GM23338 (cell line): ENCODE data around the gene FCHO2. TPM values are rescaled to one million over a fixed set of nuclear protein-coding genes. Genes with fewer than 3 reads are reported as not detected.

Experiments used
- ATAC-seq: fragments of 200-7000 bp; cut with Tn5 transposase; 3 replicates; pipeline ENCODE4 v1.9.1; 2020
- DNase-seq: peaks from one replicate; pipeline ENCODE4 v3.0.0-alpha.2; 2015; ENCODE audit warnings: low spot score
- H2AFZ ChIP-seq: fragments of 200-600 bp; sonication (generic); 2 replicates; pipeline ENCODE4 v1.8.0; 2016; ENCODE audit warnings: antibody characterized with exemption, mild to moderate bottlenecking, moderate library complexity
- H3F3A ChIP-seq: fragments of 200-600 bp; sonication (generic); replicated peaks from 2 replicates; pipeline ENCODE4 v1.8.0; 2017; ENCODE audit warnings: antibody characterized with exemption, mixed run types, low read depth
- H3K27ac ChIP-seq: fragments of 200-600 bp; sonication (generic); 2 replicates; pipeline ENCODE4 v1.6.1; 2016; ENCODE audit warnings: low read depth
- H3K27me3 ChIP-seq: fragments of 200-600 bp; sonication (generic); 2 replicates; pipeline ENCODE4 v1.8.0; 2016; ENCODE audit warnings: mild to moderate bottlenecking, mixed run types, moderate library complexity; ENCODE audit not compliant: insufficient read depth
- H3K36me3 ChIP-seq: fragments of 200-600 bp; sonication (generic); 2 replicates; pipeline ENCODE4 v1.8.0; 2016; ENCODE audit warnings: mild to moderate bottlenecking; ENCODE audit not compliant: insufficient read depth
- H3K4me1 ChIP-seq: fragments of 200-600 bp; sonication (generic); 2 replicates; pipeline ENCODE4 v1.8.0; 2016; ENCODE audit warnings: mild to moderate bottlenecking, moderate library complexity; ENCODE audit not compliant: insufficient read depth
- H3K4me2 ChIP-seq: fragments of 200-600 bp; sonication (generic); 2 replicates; pipeline ENCODE4 v1.7.1; 2017; ENCODE audit warnings: mixed run types
- H3K4me3 ChIP-seq: fragments of 200-600 bp; sonication (generic); 2 replicates; pipeline ENCODE4 v1.6.1; 2016; ENCODE audit warnings: mixed run types
- H3K79me2 ChIP-seq: fragments of 200-600 bp; sonication (generic); replicated peaks from 2 replicates; pipeline ENCODE4 v1.8.0; 2017; ENCODE audit warnings: mild to moderate bottlenecking; ENCODE audit not compliant: insufficient read depth
- H3K9me2 ChIP-seq: fragments of 200-600 bp; sonication (generic); 2 replicates; pipeline ENCODE4 v1.8.0; 2017; ENCODE audit not compliant: insufficient read depth
- H4K20me1 ChIP-seq: fragments of 200-600 bp; sonication (generic); replicated peaks from 2 replicates; pipeline ENCODE4 v1.8.0; 2017; ENCODE audit warnings: mild to moderate bottlenecking; ENCODE audit not compliant: insufficient read depth
- H3K27ac Mint-ChIP-seq: 2 replicates; pipeline ENCODE4 v1.8.0; 2020; ENCODE audit warnings: inconsistent platforms, mild to moderate bottlenecking, moderate library complexity, mixed read lengths
- H3K27me3 Mint-ChIP-seq: 3 replicates; pipeline ENCODE4 v1.8.0; 2022; ENCODE audit warnings: low read depth, mild to moderate bottlenecking, moderate library complexity, mixed read lengths, inconsistent platforms; ENCODE audit not compliant: insufficient read depth, poor library complexity
- H3K36me3 Mint-ChIP-seq: 3 replicates; pipeline ENCODE4 v1.8.0; 2021; ENCODE audit warnings: low read depth, mild to moderate bottlenecking, inconsistent platforms, moderate library complexity, mixed read lengths
- H3K4me1 Mint-ChIP-seq: 3 replicates; pipeline ENCODE4 v1.8.0; 2020; ENCODE audit warnings: mild to moderate bottlenecking, inconsistent platforms, mixed read lengths
- H3K4me3 Mint-ChIP-seq: 3 replicates; pipeline ENCODE4 v1.8.0; 2021; ENCODE audit warnings: moderate library complexity, mild to moderate bottlenecking, inconsistent platforms, mixed read lengths
- H3K9me3 Mint-ChIP-seq: 3 replicates; pipeline ENCODE4 v1.8.0; 2020; ENCODE audit warnings: moderate library complexity, mild to moderate bottlenecking, inconsistent platforms, mixed read lengths
- CREB1 ChIP-seq: fragments of 250-450 bp; sonication (Bioruptor Pico); IDR thresholded peaks from 2 replicates; pipeline ENCODE4 v1.5.0; 2020; ENCODE audit warnings: low read depth, mild to moderate bottlenecking, moderate library complexity
- EZH2phosphoT487 ChIP-seq: fragments of 200-600 bp; sonication (generic); IDR thresholded peaks from one replicate; pipeline ENCODE4 v1.8.1; 2018; ENCODE audit warnings: antibody characterized with exemption; ENCODE audit not compliant: unreplicated experiment
- NANOG ChIP-seq: IDR thresholded peaks from 2 replicates; pipeline ENCODE4 v1.6.1; 2016; ENCODE audit warnings: antibody characterized with exemption, borderline replicate concordance
- ZNF114 ChIP-seq: fragments of 250-450 bp; sonication (Bioruptor Pico); IDR thresholded peaks from 2 replicates; pipeline ENCODE4 v1.5.0; 2020; ENCODE audit warnings: mild to moderate bottlenecking, moderate library complexity
- polyA plus RNA-seq: library from polyadenylated mRNA; unstranded; fragments of >200 nt; fragmentation: Nextera tagmentation; extraction: Ambion mirVana; gene quantifications from 2 replicates; pipeline ENCODE4 v1.2.1, GENCODE V29; 2016
- total RNA-seq: library from RNA; depleted of rRNA; stranded (reverse); fragments of >200 nt; shearing (Covaris generic); gene quantifications from 2 replicates; pipeline ENCODE4 v1.2.3, GENCODE V29; 2014
- TF ChIP-seq, protein P1 (sequence below), 2 experiments: fragments of 200-600 bp in 1 of 2; sonication (generic) in 1 of 2; conservative IDR thresholded peaks; 2 replicates each; pipeline versions ENCODE4 v1.5.1 to v1.6.1; 2016 to 2017; ENCODE audit warnings: antibody characterized with exemption in 2 of 2, low read depth in 2 of 2, mild to moderate bottlenecking in 2 of 2, moderate library complexity in 1 of 2
- TF ChIP-seq, protein P2 (sequence below): fragments of 250-450 bp; sonication (Bioruptor Pico); IDR thresholded peaks from 2 replicates; pipeline ENCODE4 v1.5.0; 2020; ENCODE audit warnings: mild to moderate bottlenecking, moderate library complexity
- TF ChIP-seq, protein P3 (sequence below): IDR thresholded peaks from 2 replicates; pipeline ENCODE4 v1.6.1; 2016; ENCODE audit warnings: antibody characterized with exemption

Gene FCHO2
- total and polyA plus RNA-seq, 2 experiments from 2014 or later, result 8.4 to 10.1 TPM

DNA sequence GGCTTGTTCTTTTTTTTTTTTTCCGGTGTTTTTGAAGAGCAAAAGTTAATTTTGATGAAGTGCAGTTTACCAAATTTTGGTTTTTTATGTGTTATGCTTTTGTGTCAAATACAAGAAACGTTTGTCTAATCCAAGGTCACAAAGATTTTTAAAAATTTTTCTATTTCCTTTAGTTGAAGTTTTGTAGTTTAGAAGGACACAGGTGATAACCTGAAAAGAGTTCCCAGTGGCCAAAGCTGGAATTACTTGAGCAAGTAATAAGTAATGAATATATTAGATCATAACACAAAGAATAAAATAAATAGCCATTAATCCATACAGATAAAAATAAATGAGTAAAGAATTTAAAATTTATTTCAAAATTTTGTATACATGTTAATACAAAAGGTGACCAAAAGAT, 71.5 kb downstream of the FCHO2 start:
- H3K36me3 Mint-ChIP-seq, result peaks cover 3% of the 10 kb centered on the region; the same call in 1 of the 3 replicates
- H2AFZ ChIP-seq, result no peak overlapping the region
- H3K4me1 ChIP-seq, result peaks cover 18% of the 10 kb centered on the region
- H3K79me2 ChIP-seq, result no peaks in the 10 kb centered on the region
- ATAC-seq, result no peak
- no peaks in the 10 kb centered on the region for H3K9me2 ChIP-seq
- H3K36me3 ChIP-seq, result no peaks in the 10 kb centered on the region
- H3K4me3 ChIP-seq, result no peak overlapping the region
- TF ChIP-seq, protein P1, sequence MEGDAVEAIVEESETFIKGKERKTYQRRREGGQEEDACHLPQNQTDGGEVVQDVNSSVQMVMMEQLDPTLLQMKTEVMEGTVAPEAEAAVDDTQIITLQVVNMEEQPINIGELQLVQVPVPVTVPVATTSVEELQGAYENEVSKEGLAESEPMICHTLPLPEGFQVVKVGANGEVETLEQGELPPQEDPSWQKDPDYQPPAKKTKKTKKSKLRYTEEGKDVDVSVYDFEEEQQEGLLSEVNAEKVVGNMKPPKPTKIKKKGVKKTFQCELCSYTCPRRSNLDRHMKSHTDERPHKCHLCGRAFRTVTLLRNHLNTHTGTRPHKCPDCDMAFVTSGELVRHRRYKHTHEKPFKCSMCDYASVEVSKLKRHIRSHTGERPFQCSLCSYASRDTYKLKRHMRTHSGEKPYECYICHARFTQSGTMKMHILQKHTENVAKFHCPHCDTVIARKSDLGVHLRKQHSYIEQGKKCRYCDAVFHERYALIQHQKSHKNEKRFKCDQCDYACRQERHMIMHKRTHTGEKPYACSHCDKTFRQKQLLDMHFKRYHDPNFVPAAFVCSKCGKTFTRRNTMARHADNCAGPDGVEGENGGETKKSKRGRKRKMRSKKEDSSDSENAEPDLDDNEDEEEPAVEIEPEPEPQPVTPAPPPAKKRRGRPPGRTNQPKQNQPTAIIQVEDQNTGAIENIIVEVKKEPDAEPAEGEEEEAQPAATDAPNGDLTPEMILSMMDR (conservative IDR thresholded peaks at IDR 0.05; ENCODE audit: low read depth in 2 of 2), result 0 out of 4 replicates have a peak, but pooled peaks of 1 of the 2 experiments have one; percentile 48
- no peak for TF ChIP-seq NANOG
- H3K27ac Mint-ChIP-seq, result no peak overlapping the region
- no peaks in the 10 kb centered on the region for H3F3A ChIP-seq
- no peaks in the 10 kb centered on the region for H3K9me3 Mint-ChIP-seq
- H3K4me1 Mint-ChIP-seq, result peaks cover 20% of the 10 kb centered on the region
- peaks cover 4% of the 10 kb centered on the region for H3K27me3 Mint-ChIP-seq
- no peaks in the 10 kb centered on the region for H4K20me1 ChIP-seq
- peak; percentile 26 for DNase-seq
- no peak overlapping the region for H3K4me3 Mint-ChIP-seq
- no peaks in the 10 kb centered on the region for H3K27me3 ChIP-seq
- no peak overlapping the region for H3K27ac ChIP-seq
- H3K4me2 ChIP-seq, result no peak overlapping the region

DNA sequence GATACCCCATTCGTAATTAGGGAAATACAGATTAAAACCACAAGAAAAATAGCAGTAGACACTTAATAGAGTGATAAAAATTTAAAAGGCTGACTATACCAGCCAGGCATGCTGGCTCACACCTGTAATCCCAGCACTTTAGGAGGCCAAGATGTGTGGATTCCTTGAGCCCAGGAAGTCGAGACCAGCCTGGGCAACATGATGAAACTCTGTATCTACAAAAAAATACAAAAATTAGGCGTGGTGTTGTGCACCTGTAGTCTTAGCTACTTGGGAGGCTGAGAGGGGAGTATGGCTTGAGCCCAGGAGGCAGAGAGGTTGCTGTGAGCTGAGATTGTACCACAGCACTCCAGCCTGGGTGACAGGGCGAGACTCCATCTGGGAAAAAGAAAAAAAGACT, 72.0 kb downstream of the FCHO2 start:
- Histone ChIP-seq H3K36me3 (no peaks in the 10 kb centered on the region), H3K9me2 (no peaks in the 10 kb centered on the region), H3K4me1 (peaks cover 18% of the 10 kb centered on the region), H3K27ac (0 out of 2 replicates have a peak overlapping the region, but pooled peaks have one; percentile 10), H3K4me3 (no peak overlapping the region), H2AFZ (no peak overlapping the region), H3F3A (no peaks in the 10 kb centered on the region), H3K27me3 (no peaks in the 10 kb centered on the region), H3K4me2 (no peak overlapping the region), H4K20me1 (no peaks in the 10 kb centered on the region), H3K79me2 (no peaks in the 10 kb centered on the region)
- Mint-ChIP-seq H3K36me3 (peaks cover 3% of the 10 kb centered on the region; the same call in 1 of the 3 replicates), H3K9me3 (no peaks in the 10 kb centered on the region), H3K27ac (peak overlapping the region; percentile 59; the same call in 1 of the 2 replicates), H3K4me1 (peaks cover 20% of the 10 kb centered on the region), H3K4me3 (no peak overlapping the region), H3K27me3 (peaks cover 4% of the 10 kb centered on the region)
- no peak for DNase-seq
- no peak for ATAC-seq
- TF ChIP-seq EZH2phosphoT487 (no peak), ZNF114 (CRISPR knock-in tag) (no peak), CREB1 (no peak), NANOG (no peak)
- TF ChIP-seq, protein P2, sequence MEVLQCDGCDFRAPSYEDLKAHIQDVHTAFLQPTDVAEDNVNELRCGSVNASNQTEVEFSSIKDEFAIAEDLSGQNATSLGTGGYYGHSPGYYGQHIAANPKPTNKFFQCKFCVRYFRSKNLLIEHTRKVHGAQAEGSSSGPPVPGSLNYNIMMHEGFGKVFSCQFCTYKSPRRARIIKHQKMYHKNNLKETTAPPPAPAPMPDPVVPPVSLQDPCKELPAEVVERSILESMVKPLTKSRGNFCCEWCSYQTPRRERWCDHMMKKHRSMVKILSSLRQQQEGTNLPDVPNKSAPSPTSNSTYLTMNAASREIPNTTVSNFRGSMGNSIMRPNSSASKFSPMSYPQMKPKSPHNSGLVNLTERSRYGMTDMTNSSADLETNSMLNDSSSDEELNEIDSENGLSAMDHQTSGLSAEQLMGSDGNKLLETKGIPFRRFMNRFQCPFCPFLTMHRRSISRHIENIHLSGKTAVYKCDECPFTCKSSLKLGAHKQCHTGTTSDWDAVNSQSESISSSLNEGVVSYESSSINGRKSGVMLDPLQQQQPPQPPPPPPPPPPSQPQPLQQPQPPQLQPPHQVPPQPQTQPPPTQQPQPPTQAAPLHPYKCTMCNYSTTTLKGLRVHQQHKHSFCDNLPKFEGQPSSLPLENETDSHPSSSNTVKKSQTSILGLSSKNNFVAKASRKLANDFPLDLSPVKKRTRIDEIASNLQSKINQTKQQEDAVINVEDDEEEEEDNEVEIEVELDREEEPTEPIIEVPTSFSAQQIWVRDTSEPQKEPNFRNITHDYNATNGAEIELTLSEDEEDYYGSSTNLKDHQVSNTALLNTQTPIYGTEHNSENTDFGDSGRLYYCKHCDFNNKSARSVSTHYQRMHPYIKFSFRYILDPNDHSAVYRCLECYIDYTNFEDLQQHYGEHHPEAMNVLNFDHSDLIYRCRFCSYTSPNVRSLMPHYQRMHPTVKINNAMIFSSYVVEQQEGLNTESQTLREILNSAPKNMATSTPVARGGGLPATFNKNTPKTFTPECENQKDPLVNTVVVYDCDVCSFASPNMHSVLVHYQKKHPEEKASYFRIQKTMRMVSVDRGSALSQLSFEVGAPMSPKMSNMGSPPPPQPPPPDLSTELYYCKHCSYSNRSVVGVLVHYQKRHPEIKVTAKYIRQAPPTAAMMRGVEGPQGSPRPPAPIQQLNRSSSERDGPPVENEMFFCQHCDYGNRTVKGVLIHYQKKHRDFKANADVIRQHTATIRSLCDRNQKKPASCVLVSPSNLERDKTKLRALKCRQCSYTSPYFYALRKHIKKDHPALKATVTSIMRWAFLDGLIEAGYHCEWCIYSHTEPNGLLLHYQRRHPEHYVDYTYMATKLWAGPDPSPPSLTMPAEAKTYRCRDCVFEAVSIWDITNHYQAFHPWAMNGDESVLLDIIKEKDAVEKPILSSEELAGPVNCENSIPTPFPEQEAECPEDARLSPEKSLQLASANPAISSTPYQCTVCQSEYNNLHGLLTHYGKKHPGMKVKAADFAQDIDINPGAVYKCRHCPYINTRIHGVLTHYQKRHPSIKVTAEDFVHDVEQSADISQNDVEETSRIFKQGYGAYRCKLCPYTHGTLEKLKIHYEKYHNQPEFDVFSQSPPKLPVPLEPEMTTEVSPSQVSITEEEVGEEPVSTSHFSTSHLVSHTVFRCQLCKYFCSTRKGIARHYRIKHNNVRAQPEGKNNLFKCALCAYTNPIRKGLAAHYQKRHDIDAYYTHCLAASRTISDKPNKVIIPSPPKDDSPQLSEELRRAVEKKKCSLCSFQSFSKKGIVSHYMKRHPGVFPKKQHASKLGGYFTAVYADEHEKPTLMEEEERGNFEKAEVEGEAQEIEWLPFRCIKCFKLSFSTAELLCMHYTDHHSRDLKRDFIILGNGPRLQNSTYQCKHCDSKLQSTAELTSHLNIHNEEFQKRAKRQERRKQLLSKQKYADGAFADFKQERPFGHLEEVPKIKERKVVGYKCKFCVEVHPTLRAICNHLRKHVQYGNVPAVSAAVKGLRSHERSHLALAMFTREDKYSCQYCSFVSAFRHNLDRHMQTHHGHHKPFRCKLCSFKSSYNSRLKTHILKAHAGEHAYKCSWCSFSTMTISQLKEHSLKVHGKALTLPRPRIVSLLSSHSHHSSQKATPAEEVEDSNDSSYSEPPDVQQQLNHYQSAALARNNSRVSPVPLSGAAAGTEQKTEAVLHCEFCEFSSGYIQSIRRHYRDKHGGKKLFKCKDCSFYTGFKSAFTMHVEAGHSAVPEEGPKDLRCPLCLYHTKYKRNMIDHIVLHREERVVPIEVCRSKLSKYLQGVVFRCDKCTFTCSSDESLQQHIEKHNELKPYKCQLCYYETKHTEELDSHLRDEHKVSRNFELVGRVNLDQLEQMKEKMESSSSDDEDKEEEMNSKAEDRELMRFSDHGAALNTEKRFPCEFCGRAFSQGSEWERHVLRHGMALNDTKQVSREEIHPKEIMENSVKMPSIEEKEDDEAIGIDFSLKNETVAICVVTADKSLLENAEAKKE (CRISPR knock-in tag), result no peak
- TF ChIP-seq, protein P3, sequence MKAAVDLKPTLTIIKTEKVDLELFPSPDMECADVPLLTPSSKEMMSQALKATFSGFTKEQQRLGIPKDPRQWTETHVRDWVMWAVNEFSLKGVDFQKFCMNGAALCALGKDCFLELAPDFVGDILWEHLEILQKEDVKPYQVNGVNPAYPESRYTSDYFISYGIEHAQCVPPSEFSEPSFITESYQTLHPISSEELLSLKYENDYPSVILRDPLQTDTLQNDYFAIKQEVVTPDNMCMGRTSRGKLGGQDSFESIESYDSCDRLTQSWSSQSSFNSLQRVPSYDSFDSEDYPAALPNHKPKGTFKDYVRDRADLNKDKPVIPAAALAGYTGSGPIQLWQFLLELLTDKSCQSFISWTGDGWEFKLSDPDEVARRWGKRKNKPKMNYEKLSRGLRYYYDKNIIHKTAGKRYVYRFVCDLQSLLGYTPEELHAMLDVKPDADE, result no peak
- TF ChIP-seq, protein P1 (conservative IDR thresholded peaks at IDR 0.05; ENCODE audit: low read depth in 2 of 2), result no peak
